NCI-H82 treated with DMSO at 0.1 percent for 48 hours (cell line): ENCODE data around the gene LSM7.

Experiments
- DNase-seq: peaks from one replicate; lab custom pipeline; 2025; ENCODE audit not compliant: unreplicated experiment; lab: John Stamatoyannopoulos, UW

LSM7 gene

GRCh38 chr19:2328401-2329148 is at the start of gene LSM7, which contains the start of gene SPPL2B:
LSM7 (minus strand) TSS chr19:2328586; CDS start chr19:2328566, 20 bp downstream.
SPPL2B (plus strand) TSS chr19:2328684; CDS start chr19:2328710, 26 bp downstream.
- peak; percentile 31 for DNase-seq

GRCh38 chr19:2376784-2377519 is 48.6 kb upstream of the LSM7 start:
- no peak for DNase-seq

- no peak for DNase-seq
These were observed 47.2 kb upstream of the LSM7 start for GRCh38 chr19:2375353-2376121.

GRCh38 chr19:2374808-2375207 is 46.4 kb upstream of the LSM7 start:
- no peak for DNase-seq

GRCh38 chr19:2372076-2372612 is 43.8 kb upstream of the LSM7 start:
- no peak for DNase-seq

- no peak for DNase-seq
These were observed 43.3 kb upstream of the LSM7 start for GRCh38 chr19:2371656-2372055.

GRCh38 chr19:2365201-2365970 is 37.0 kb upstream of the LSM7 start:
- DNase-seq: no peak

- DNase-seq: no peak
These were observed 35.0 kb upstream of the LSM7 start for GRCh38 chr19:2363419-2363818.

- no peak for DNase-seq
These were observed 34.5 kb upstream of the LSM7 start for GRCh38 chr19:2362970-2363300.

GRCh38 chr19:2362046-2362969 is 33.9 kb upstream of the LSM7 start:
- DNase-seq: no peak

GRCh38 chr19:2361246-2362045 is 33.1 kb upstream of the LSM7 start:
- DNase-seq: no peak

- DNase-seq: no peak
These were observed 32.4 kb upstream of the LSM7 start for GRCh38 chr19:2360833-2361232.

GRCh38 chr19:2359992-2360685 is 31.8 kb upstream of the LSM7 start, which contains the start of gene TMPRSS9:
TMPRSS9 (plus strand) TSS chr19:2360265; CDS start chr19:2389786, 29,521 bp downstream.
- no peak for DNase-seq

- DNase-seq: no peak
These were observed 30.3 kb upstream of the LSM7 start for GRCh38 chr19:2358548-2359173.

- no peak for DNase-seq
These were observed 29.2 kb upstream of the LSM7 start for GRCh38 chr19:2357279-2358206.

- no peak for DNase-seq
These were observed 27.8 kb upstream of the LSM7 start for GRCh38 chr19:2356036-2356646.
